Natural killer cell (primary cell): ENCODE results near the gene DCTD. TPM values are rescaled to one million over a fixed set of nuclear protein-coding genes. Genes with fewer than 3 reads are reported as not detected.
A peak's percentile ranks its signal among the peaks of the same experiment; 100 is the strongest.
"Not testable (repeated sequence)": the region's sequence is repeated elsewhere in the genome, so short reads cannot be mapped to it uniquely, and the experiment has no call there.

Experiments used
- ATAC-seq, 3 donors: fragments of 150-1000 bp in 2 of 3; fragments of 200-7000 bp in 1 of 3; cut with Tn5 transposase; 1 replicate in 1 of 3; 2 replicates in 2 of 3; pipeline ENCODE4 v1.10.0; 2021; ENCODE audit warnings: mild to moderate bottlenecking in 2 of 3, moderate library complexity in 2 of 3
- DNase-seq, 2 donors: peaks; one replicate each; pipeline versions ENCODE4 v3.0.0 to v3.0.0-alpha.2; 2013 to 2021; ENCODE audit warnings: mixed read lengths in 1 of 2
- H3K27ac ChIP-seq: one replicate; pipeline ENCODE4 v1.5.1; 2013; ENCODE audit warnings: mild to moderate bottlenecking, low read length
- H3K27me3 ChIP-seq: one replicate; pipeline ENCODE4 v1.6.1; 2013; ENCODE audit warnings: low read length; ENCODE audit not compliant: control insufficient read depth, insufficient read depth
- H3K36me3 ChIP-seq: one replicate; pipeline ENCODE4 v1.6.1; 2013; ENCODE audit warnings: low read length; ENCODE audit not compliant: control insufficient read depth, insufficient read depth
- H3K4me1 ChIP-seq: one replicate; pipeline ENCODE4 v1.6.1; 2013; ENCODE audit warnings: low read length; ENCODE audit not compliant: control insufficient read depth, insufficient read depth
- H3K4me3 ChIP-seq: one replicate; pipeline ENCODE4 v1.5.1; 2013; ENCODE audit warnings: low read length
- H3K9me3 ChIP-seq: one replicate; pipeline ENCODE4 v1.6.1; 2013; ENCODE audit warnings: low read length; ENCODE audit not compliant: control insufficient read depth, insufficient read depth
- H3K27ac Mint-ChIP-seq, 2 donors: one replicate each; pipeline ENCODE4 v1.8.0; 2022; ENCODE audit warnings: mild to moderate bottlenecking in 2 of 2, mixed read lengths in 2 of 2, moderate library complexity in 1 of 2
- H3K27me3 Mint-ChIP-seq, 2 donors: one replicate each; pipeline ENCODE4 v1.8.0; 2022; ENCODE audit warnings: low read depth in 2 of 2, mixed read lengths in 2 of 2
- H3K36me3 Mint-ChIP-seq: one replicate; pipeline ENCODE4 v1.8.0; 2022; ENCODE audit warnings: mixed read lengths
- H3K4me1 Mint-ChIP-seq, 2 donors: one replicate each; pipeline ENCODE4 v1.8.0; 2022; ENCODE audit warnings: mixed read lengths in 2 of 2
- H3K4me3 Mint-ChIP-seq: one replicate; pipeline ENCODE4 v1.8.0; 2022; ENCODE audit warnings: mild to moderate bottlenecking, moderate library complexity, mixed read lengths
- H3K9me3 Mint-ChIP-seq, 2 donors: one replicate each; pipeline ENCODE4 v1.8.0; 2022; ENCODE audit warnings: mixed read lengths in 2 of 2
- CTCF ChIP-seq: fragments of 200-600 bp; IDR thresholded peaks from one replicate; pipeline ENCODE4 v1.8.0; 2022; ENCODE audit warnings: antibody characterized with exemption
- WGBS: methylation state at CpG from one replicate; pipeline ENCODE4 v1.1.7; 2013; ENCODE audit warnings: missing lambda C conversion rate; ENCODE audit not compliant: insufficient coverage; 5-methylcytosine and 5-hydroxymethylcytosine counted together
- intact Hi-C: fragments of 100-400 bp; cut with micrococcal nuclease; formaldehyde crosslinking; loops from one replicate; pipeline ENCODE4 v1.14.2; 2022
- total RNA-seq, 4 donors: library from RNA; stranded (reverse); fragments of 120-200 nt in 1 of 4; gene quantifications; one replicate each; pipeline versions ENCODE4 v1.2.3 to v1.2.4, GENCODE V29; 2013 to 2022

The DCTD gene
- total RNA-seq, 3 donors from 2014 or later (not counting 1 experiment from before 2014, with no cell fraction given), result 57.2 to 68.2 (median 68.1) TPM

- Histone ChIP-seq H3K4me3 (no peak overlapping the region), H3K4me1 (no peaks in the 10 kb centered on the region), H3K9me3 (no peaks in the 10 kb centered on the region), H3K27me3 (no peaks in the 10 kb centered on the region), H3K36me3 (peaks cover 37% of the 10 kb centered on the region), H3K27ac (no peak overlapping the region)
- DNase-seq, result no peak
- TF ChIP-seq CTCF, result no peak
- 92% methylated on average over 9 of the region's 9 CpGs for WGBS
- no peak for ATAC-seq
- Mint-ChIP-seq H3K4me3 (no peak overlapping the region), H3K4me1 (peaks cover 5 to 24% of the 10 kb centered on the region in 2 donors), H3K36me3 (peaks cover 31% of the 10 kb centered on the region), H3K9me3 (no peaks in the 10 kb centered on the region), H3K27ac (no peak overlapping the region), H3K27me3 (no peaks in the 10 kb centered on the region)
- intact Hi-C loops, result no loop called here
Observed at GRCh38 chr4:182901337-182901736, 15.8 kb downstream of the DCTD start.

GRCh38 chr4:182900021-182900420 is 17.2 kb downstream of the DCTD start:
- H3K27me3 ChIP-seq, H3K4me1 ChIP-seq, H3K9me3 Mint-ChIP-seq, ATAC-seq, H3K27ac ChIP-seq, H3K4me3 Mint-ChIP-seq, intact Hi-C loops, H3K27me3 Mint-ChIP-seq, H3K9me3 ChIP-seq, H3K4me3 ChIP-seq, DNase-seq, H3K27ac Mint-ChIP-seq: not testable (repeated sequence)
- Mint-ChIP-seq H3K36me3 (peaks cover 23% of the 10 kb centered on the region), H3K4me1 (peaks cover 5 to 16% of the 10 kb centered on the region in 2 donors)
- 97% methylated on average over 2 of the region's 2 CpGs for WGBS
- H3K36me3 ChIP-seq, result peaks cover 45% of the 10 kb centered on the region

GRCh38 chr4:182898479-182898799 is 18.7 kb downstream of the DCTD start:
- peaks cover 0 to under 1% of the 10 kb centered on the region in 2 donors for H3K4me1 Mint-ChIP-seq
- peaks cover 26% of the 10 kb centered on the region for H3K36me3 Mint-ChIP-seq
- no peak for DNase-seq
- intact Hi-C loops, result no loop called here
- no peak overlapping the region for H3K4me3 ChIP-seq
- no peak overlapping the region for H3K27ac ChIP-seq
- no peaks in the 10 kb centered on the region for H3K4me1 ChIP-seq
- ATAC-seq, result no peak
- no peaks in the 10 kb centered on the region for H3K9me3 ChIP-seq
- H3K27me3 ChIP-seq, result no peaks in the 10 kb centered on the region
- TF ChIP-seq CTCF, result no peak
- H3K4me3 Mint-ChIP-seq, result no peak overlapping the region
- 95% methylated on average over 5 of the region's 5 CpGs for WGBS
- no peaks in the 10 kb centered on the region for H3K9me3 Mint-ChIP-seq
- H3K27me3 Mint-ChIP-seq, result no peaks in the 10 kb centered on the region
- peak overlapping the region in 1 of 2 donors; percentile 14 for H3K27ac Mint-ChIP-seq
- H3K36me3 ChIP-seq, result peaks cover 46% of the 10 kb centered on the region

GRCh38 chr4:182897601-182898478 is 19.3 kb downstream of the DCTD start:
- H3K27me3 Mint-ChIP-seq, result no peaks in the 10 kb centered on the region
- Histone ChIP-seq H3K4me1 (no peaks in the 10 kb centered on the region), H3K36me3 (peaks cover 46% of the 10 kb centered on the region), H3K27me3 (no peaks in the 10 kb centered on the region), H3K27ac (no peak overlapping the region), H3K4me3 (no peak overlapping the region), H3K9me3 (no peaks in the 10 kb centered on the region)
- no peaks in the 10 kb centered on the region for H3K4me1 Mint-ChIP-seq
- DNase-seq (no peak), ATAC-seq (no peak)
- intact Hi-C loops, result no loop called here
- no peak overlapping the region for H3K4me3 Mint-ChIP-seq
- H3K36me3 Mint-ChIP-seq, result peaks cover 22% of the 10 kb centered on the region
- H3K9me3 Mint-ChIP-seq, result no peaks in the 10 kb centered on the region
- peak overlapping the region in 1 of 2 donors; percentile 14 for H3K27ac Mint-ChIP-seq
- no peak for TF ChIP-seq CTCF
- WGBS, result 95% methylated on average over 20 of the region's 20 CpGs
